GM21717 (cell line): Measurements from ENCODE around the gene ROBO1.
"Not testable (repeated sequence)": the region's sequence is repeated elsewhere in the genome, so short reads cannot be mapped to it uniquely, and the experiment has no call there.

Experiments used
- ATAC-seq: cut with Tn5 transposase; IDR thresholded peaks from one replicate; pipeline ENCODE4 v1.9.1; 2021; ENCODE audit warnings: mild to moderate bottlenecking, moderate library complexity; ENCODE audit not compliant: unreplicated experiment

Gene ROBO1

GRCh38 chr3:78728406-78729145 lies 1039.2 kb downstream of the ROBO1 start:
- no peak for ATAC-seq

- no peak for ATAC-seq
Measured at GRCh38 chr3:78726545-78726944, 1041.3 kb downstream of the ROBO1 start.

DNA sequence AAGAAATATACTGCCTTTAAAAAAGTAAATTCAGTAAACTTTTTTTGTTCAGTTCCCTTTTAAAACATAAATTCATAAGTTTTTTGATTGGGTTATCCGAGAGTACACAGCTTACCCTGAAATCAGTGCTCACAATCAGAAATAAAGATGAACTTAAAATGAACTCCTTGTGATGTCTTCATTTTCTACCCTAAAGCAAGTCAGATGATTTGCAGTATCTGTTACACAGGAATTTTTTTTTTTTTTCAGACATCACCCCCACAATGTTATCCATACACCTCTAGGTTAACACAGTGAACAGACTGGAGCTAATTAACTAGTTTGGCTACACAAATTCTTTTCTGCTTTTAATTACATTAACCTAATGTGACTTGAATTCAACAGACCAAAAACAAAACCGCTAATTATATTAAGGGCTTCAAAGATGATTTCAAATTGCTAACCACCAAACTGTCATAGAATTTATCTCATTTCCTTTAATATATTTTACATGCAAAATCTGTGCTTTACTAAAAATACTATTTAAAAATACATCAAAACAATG lies 1042.0 kb downstream of the ROBO1 start:
- no peak for ATAC-seq

- no peak for ATAC-seq
Measured at GRCh38 chr3:78724859-78725258, 1042.9 kb downstream of the ROBO1 start.

DNA sequence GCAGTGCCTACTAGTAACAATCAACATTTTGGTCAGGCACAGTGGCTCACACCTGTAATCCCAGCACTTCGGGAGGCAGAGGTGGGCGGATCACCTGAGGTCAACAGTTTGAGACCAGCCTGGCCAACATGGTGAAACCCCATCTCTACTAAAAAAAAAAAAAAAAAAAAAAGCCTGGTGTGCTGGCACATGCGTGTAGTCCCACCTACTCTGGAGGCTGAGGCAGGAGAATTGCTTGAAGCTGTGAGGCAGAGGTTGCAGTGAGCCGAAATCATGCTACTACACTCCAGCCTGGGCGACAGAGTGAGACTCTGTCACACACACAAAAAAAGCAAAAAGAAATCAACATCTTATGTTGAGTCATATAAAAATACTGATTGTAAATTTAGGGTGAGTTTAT lies 1043.4 kb downstream of the ROBO1 start:
- ATAC-seq = not testable (repeated sequence)

- no peak for ATAC-seq
Measured at GRCh38 chr3:78721771-78722543, 1045.8 kb downstream of the ROBO1 start.

DNA sequence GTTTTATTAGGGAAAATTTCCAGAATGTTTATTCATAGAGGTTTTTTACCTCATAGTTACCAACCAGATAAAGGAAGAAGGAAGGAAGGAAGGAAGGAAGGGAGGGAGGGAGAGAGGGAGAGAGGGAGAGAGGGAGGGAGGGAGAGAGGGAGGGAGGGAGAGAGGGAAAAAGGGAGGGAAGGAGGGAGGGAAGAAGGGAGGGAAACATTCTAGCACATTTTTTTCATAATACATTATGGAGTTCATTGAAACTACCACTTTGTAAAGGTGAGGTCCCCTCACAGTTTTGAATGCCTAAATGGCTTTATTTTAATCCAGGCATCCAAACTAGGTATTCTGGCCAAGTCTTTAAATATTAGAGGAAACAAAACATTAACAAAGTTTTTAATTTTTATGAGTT lies 1049.1 kb downstream of the ROBO1 start:
- ATAC-seq = no peak

DNA sequence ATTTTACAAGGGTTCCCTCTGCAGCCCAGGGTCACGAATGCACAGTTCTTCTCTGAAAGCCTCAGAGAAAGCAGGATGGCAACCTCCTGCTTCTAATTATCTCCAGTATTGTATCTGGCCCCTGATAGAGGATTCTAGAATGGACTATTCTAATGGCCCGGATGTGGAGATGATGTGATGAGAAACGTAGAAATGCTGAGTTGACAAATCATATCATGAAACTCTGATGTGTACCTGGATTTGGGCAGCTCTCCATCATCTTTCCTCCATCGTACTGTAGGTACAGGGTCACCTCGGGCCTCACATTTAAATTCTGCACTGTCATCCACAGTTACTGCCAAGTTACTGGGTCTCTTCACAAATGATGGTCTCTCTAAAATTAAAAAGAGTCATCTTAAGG lies 1050.8 kb downstream of the ROBO1 start:
- ATAC-seq = no peak

GRCh38 chr3:78712941-78713340 lies 1054.9 kb downstream of the ROBO1 start:
- ATAC-seq = no peak

- no peak for ATAC-seq
Measured at GRCh38 chr3:78712270-78712669, 1055.5 kb downstream of the ROBO1 start.

- ATAC-seq = no peak
Measured at GRCh38 chr3:78708565-78709073, 1059.2 kb downstream of the ROBO1 start.

- ATAC-seq = no peak
Measured at GRCh38 chr3:78707609-78708008, 1060.2 kb downstream of the ROBO1 start.

- no peak for ATAC-seq
Measured at GRCh38 chr3:78706906-78707523, 1060.8 kb downstream of the ROBO1 start.

DNA sequence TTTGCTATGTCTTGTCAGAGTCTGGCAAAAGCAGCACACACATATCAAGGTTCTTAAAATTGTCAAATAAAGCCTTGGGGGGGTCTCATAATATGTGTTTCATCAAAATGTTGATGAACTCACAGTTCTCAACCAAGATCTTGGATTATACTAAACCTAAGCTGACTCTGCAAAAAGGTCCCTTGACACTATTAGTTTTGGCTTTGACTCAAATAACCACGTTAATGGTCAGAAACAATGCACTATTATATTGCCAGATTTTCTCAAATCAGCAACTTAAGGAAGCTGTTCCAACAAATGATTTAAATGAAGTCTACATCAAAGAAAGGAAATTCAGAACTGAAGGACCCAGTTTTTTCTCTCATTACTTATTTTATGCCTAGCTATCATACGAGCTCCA lies 1063.9 kb downstream of the ROBO1 start:
- no peak for ATAC-seq

DNA sequence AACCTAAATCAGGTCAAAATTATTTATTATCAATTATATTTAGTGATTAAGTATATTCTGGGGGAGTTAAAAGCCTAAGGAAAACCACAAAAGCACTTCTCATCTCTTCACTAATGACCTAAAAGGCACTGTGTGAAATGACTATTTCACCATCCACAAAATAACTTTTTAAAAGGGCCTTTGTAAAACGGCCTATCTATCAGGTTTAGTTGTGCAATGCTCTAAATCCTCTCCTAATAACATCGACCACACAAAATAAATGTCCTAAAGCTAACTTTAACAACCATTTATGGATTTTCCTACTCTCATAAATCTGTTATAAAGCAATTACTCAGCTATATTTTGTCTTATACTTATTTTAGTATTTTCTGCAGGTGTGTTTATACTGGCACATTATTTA lies 1066.3 kb downstream of the ROBO1 start:
- ATAC-seq = no peak

DNA sequence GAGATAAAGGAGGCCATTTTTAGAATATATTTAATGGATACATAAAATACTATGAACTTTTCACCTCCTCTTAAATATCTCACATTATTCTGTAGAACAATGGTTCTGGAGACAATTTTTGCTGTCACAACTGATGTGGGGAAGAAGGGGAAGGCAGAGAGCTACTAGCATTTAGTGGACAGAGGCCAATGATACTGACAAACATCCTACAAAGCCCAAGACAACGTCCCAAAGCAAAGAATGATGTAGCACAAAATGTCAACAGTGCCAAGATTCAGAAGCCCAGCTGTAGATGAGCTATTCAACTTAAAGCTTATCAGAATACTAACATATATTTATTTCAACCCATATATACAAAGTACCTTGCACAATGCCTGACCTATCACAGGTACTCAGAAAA lies 1069.4 kb downstream of the ROBO1 start:
- no peak for ATAC-seq

DNA sequence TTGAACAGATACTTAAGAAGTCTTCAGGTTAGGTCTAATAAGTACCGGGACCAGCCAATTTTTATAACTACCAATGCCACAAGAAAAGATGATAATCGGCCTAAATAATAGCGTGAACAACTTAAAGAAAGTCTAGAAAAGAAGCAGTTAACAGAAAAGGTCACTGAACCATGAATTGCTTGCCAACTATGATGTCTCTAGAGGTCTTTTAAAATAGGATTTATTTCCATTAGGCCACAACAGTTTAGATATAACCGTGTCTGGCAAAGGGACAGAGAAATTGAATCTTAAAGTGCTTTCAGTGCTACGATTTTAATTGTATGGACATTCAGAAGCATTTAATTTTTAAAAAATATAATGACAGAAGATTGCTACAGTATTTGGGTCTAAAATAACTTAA lies 1070.4 kb downstream of the ROBO1 start:
- ATAC-seq = no peak

GRCh38 chr3:78690766-78691165 lies 1077.0 kb downstream of the ROBO1 start:
- ATAC-seq = no peak

DNA sequence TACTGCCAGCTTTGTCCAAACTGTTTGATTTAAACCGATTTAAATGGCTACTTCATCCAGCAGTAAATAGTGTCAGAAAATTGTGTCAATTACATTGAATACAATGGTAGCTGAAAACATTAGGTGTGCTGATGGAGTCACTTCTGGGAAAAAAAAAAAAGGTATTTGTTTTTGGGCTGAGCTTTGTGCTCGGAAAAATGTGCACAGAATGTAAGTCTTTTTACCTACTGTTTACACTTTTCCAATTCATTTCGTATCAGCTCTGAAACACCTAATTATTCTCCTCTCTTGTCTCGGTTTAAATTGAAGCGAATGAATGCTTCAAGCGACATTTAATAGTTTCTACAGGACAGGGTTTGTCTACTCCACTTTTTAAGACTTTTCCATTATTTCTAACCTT lies 1078.4 kb downstream of the ROBO1 start:
- no peak for ATAC-seq

- ATAC-seq = no peak
Measured at GRCh38 chr3:78687520-78687919, 1080.3 kb downstream of the ROBO1 start.

DNA sequence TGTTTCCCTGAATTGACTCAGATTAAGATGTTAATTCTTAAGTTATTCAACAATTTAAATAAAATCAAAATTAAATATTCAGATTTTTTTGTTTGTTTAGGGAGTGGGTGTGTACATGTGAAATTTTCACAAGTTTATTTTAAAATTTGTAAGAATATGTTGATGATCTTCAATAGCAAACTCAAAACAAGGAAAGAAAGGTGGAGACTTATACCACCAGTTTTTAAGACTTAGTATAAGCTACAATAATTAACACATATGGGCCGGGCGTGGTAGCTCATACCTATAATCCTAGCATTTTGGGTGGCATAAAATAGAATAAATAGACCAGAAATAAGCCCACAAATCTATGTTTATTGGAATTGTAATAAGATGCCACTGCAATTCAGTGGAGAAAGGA lies 1084.5 kb downstream of the ROBO1 start:
- no peak for ATAC-seq
